Ovary (tissue), 9 donors: Measurements from ENCODE around the gene MEI1. TPM values are rescaled to one million over a fixed set of nuclear protein-coding genes. Genes with fewer than 3 reads are reported as not detected.

Experiments
- DNase-seq, 5 donors: peaks; one replicate each; pipeline ENCODE4 v3.0.0-alpha.2; 2019 to 2020
- H3K27ac ChIP-seq, 2 donors: fragments of 200-600 bp; one replicate each; pipeline versions ENCODE4 v1.5.1 to v1.8.0; 2019 to 2022
- H3K27me3 ChIP-seq: fragments of 200-600 bp; one replicate; pipeline ENCODE4 v1.8.0; 2022
- H3K36me3 ChIP-seq: fragments of 200-600 bp; sonication (generic); one replicate; pipeline ENCODE4 v1.5.1; 2019
- H3K4me1 ChIP-seq: one replicate; pipeline ENCODE4 v1.8.1; 2013; ENCODE audit warnings: mild to moderate bottlenecking, moderate library complexity; ENCODE audit not compliant: insufficient read depth
- H3K4me3 ChIP-seq: fragments of 200-600 bp; sonication (generic); one replicate; pipeline ENCODE4 v1.5.1; 2017
- H3K9me3 ChIP-seq, 2 donors: fragments of 200-600 bp in 1 of 2; sonication (generic) in 1 of 2; one replicate each; pipeline versions ENCODE4 v1.5.1 to v1.8.1; 2013 to 2019; ENCODE audit warnings: mild to moderate bottlenecking in 1 of 2, moderate library complexity in 1 of 2
- EP300 ChIP-seq: sonication (generic); formaldehyde crosslinking; IDR thresholded peaks from one replicate; pipeline ENCODE4 v1.6.1; 2017; ENCODE audit warnings: antibody characterized with exemption
- POLR2A ChIP-seq: fragments of 450-650 bp; IDR thresholded peaks from one replicate; pipeline ENCODE4 v1.6.1; 2017; ENCODE audit warnings: antibody characterized with exemption, mild to moderate bottlenecking, moderate library complexity
- WGBS, 3 donors: extraction: QIAGEN DNeasy Blood & Tissue Kit in 1 of 3; methylation state at CpG; one replicate each; pipeline versions ENCODE4 v1.1.5 to v1.1.7; 2013 to 2017; 5-methylcytosine and 5-hydroxymethylcytosine counted together
- intact Hi-C, 4 donors: fragments of 100-400 bp; cut with DNase I; formaldehyde crosslinking; loops; one replicate each; pipeline versions ENCODE4 v1.11.0 to v1.15.1; 2022 to 2023
- polyA plus RNA-seq, 2 donors: library from polyadenylated mRNA; stranded (reverse); fragments of 200-250 nt in 1 of 2; fragments of 350-450 nt in 1 of 2; fragmentation: Illumina TruSeq in 1 of 2; extraction: RNeasy Lipid Tissue Mini Kit (QIAGEN cat#74804) in 1 of 2; gene quantifications; one replicate each; pipeline ENCODE4 v1.2.3, GENCODE V29; 2013 to 2014
- total RNA-seq, 7 donors: library from RNA; depleted of rRNA in 2 of 7; stranded (reverse); fragments of >200 nt in 2 of 7; fragmentation: NEBNext Ultra II Directional in 3 of 7; extraction: Animal tissue kit (Norgen Biotek cat#: 25700) in 3 of 7; gene quantifications; one replicate each; pipeline versions ENCODE4 v1.1.0 to v1.2.4, GENCODE V29; 2016 to 2023
- TF ChIP-seq, protein P1 (sequence below), 3 donors: fragments of 450-650 bp in 2 of 3; fragments of 200-600 bp in 1 of 3; IDR thresholded peaks; one replicate each; pipeline versions ENCODE4 v1.5.1 to v1.8.0; 2016 to 2022; ENCODE audit warnings: antibody characterized with exemption in 3 of 3, mild to moderate bottlenecking in 1 of 3
- donor health status: DM: no; HTN: no; CAD: no; lungs with moderate emphysema.
- donor health status: DM: no; HTN: no; CAD: no.
- donor health status: Bipolar disorder and iron deficiency.
- donor health status: DM: yes; HTN: yes; CAD: no.
- donor health status: DM: no; HTN: no; CAD: no.
- donor health status: DM: yes; HTN: yes; CAD: no.

The MEI1 gene
- total and polyA plus RNA-seq, 9 donors = 0.25 to 2.6 (median 1.1) TPM

GRCh38 chr22:41768430-41768829 lies 69.1 kb downstream of the MEI1 start:
- no peak overlapping the region for H3K4me3 ChIP-seq
- no peaks in the 10 kb centered on the region for H3K27me3 ChIP-seq
- 56 to 59% (median 57%) methylated on average over 2 of the region's 2 CpGs for WGBS, 3 donors
- H3K27ac ChIP-seq = no peak overlapping the region
- no peak for DNase-seq
- no peak for TF ChIP-seq EP300
- TF ChIP-seq, protein P1, sequence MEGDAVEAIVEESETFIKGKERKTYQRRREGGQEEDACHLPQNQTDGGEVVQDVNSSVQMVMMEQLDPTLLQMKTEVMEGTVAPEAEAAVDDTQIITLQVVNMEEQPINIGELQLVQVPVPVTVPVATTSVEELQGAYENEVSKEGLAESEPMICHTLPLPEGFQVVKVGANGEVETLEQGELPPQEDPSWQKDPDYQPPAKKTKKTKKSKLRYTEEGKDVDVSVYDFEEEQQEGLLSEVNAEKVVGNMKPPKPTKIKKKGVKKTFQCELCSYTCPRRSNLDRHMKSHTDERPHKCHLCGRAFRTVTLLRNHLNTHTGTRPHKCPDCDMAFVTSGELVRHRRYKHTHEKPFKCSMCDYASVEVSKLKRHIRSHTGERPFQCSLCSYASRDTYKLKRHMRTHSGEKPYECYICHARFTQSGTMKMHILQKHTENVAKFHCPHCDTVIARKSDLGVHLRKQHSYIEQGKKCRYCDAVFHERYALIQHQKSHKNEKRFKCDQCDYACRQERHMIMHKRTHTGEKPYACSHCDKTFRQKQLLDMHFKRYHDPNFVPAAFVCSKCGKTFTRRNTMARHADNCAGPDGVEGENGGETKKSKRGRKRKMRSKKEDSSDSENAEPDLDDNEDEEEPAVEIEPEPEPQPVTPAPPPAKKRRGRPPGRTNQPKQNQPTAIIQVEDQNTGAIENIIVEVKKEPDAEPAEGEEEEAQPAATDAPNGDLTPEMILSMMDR (IDR thresholded peaks at IDR 0.05) = no peak
- no peak for TF ChIP-seq POLR2A
- H3K4me1 ChIP-seq = no peaks in the 10 kb centered on the region
- no peaks in the 10 kb centered on the region for H3K36me3 ChIP-seq
- H3K9me3 ChIP-seq = no peaks in the 10 kb centered on the region
- intact Hi-C loops = no loop called here

- intact Hi-C loops = no loop called here
- no peaks in the 10 kb centered on the region for H3K4me1 ChIP-seq
- 84 to 92% (median 86%) methylated on average over 5 of the region's 5 CpGs for WGBS, 3 donors
Observed at GRCh38 chr22:41770715-41771468, 71.6 kb downstream of the MEI1 start.

DNA sequence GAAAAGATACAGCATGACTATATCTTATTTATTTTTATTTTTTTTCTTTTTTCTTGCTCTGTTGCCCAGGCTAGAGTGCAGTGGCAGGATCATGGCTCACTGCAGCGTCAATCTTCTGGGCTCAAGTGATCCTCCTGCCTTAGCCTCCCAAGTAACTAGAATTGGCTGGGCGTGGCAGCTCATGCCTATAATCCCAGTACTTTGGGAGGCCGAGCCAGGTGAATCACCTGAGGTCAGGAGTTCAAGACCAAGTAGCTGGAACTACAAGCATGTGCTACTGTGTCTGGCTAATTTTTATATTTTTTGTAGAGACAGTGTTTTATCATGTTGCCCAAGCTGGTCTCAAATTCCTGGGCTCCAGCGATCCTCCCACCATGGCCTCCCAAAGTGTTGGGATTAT lies 72.9 kb downstream of the MEI1 start:
- no peaks in the 10 kb centered on the region for H3K27me3 ChIP-seq
- H3K27ac ChIP-seq = no peak overlapping the region
- no peaks in the 10 kb centered on the region for H3K9me3 ChIP-seq
- intact Hi-C loops = no loop called here
- WGBS, 3 donors = 95 to 99% (median 96%) methylated on average over 4 of the region's 4 CpGs
- no peak overlapping the region for H3K4me3 ChIP-seq
- no peak for DNase-seq
- TF ChIP-seq EP300 (no peak), POLR2A (no peak)
- TF ChIP-seq, protein P1 (IDR thresholded peaks at IDR 0.05) = no peak
- H3K36me3 ChIP-seq = no peaks in the 10 kb centered on the region
- no peaks in the 10 kb centered on the region for H3K4me1 ChIP-seq

More at GRCh38 chr22:41770715-41771468, 71.6 kb downstream of the MEI1 start:
- Histone ChIP-seq H3K27ac (no peak overlapping the region), H3K9me3 (no peaks in the 10 kb centered on the region), H3K36me3 (no peaks in the 10 kb centered on the region), H3K27me3 (no peaks in the 10 kb centered on the region), H3K4me3 (no peak overlapping the region)
- DNase-seq = no peak
- TF ChIP-seq EP300 (no peak), POLR2A (no peak)
- TF ChIP-seq, protein P1 (IDR thresholded peaks at IDR 0.05) = no peak

DNA sequence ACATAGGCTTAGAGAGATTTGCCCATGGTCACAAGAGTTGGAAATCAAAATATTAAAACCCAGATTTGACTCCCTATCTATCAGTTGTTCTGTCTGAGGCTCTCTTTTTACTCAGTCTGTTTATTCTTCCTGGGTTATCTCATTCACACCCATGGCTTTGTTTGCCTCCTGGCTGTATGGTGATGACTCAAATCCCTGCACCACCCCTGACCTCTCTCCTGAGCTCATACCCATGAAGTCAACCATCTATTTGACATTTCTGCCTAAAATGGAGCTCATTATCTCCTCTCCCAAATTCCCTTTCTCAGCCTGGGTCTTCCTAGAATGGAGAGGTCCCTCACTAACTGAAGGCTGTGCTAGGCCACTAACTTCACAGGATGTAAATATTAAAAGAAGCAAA lies 73.3 kb downstream of the MEI1 start:
- H3K4me1 ChIP-seq = no peaks in the 10 kb centered on the region
- no peak for DNase-seq
- TF ChIP-seq POLR2A (no peak), EP300 (no peak)
- TF ChIP-seq, protein P1 (IDR thresholded peaks at IDR 0.05) = no peak
- intact Hi-C loops = no loop called here
- no peaks in the 10 kb centered on the region for H3K27me3 ChIP-seq
- H3K4me3 ChIP-seq = no peak overlapping the region
- no peak overlapping the region for H3K27ac ChIP-seq
- no peaks in the 10 kb centered on the region for H3K36me3 ChIP-seq
- no peaks in the 10 kb centered on the region for H3K9me3 ChIP-seq
